GM10266 (cell line): Measurements from ENCODE around the gene FIBCD1.
"Not testable (repeated sequence)": the region's sequence is repeated elsewhere in the genome, so short reads cannot be mapped to it uniquely, and the experiment has no call there.

ENCODE experiments used
- DNase-seq: peaks from one replicate; pipeline ENCODE4 v3.0.0; 2012; ENCODE audit errors: extremely low spot score
- TF ChIP-seq, protein P1 (sequence below): IDR thresholded peaks from 2 replicates; pipeline ENCODE4 v1.5.1; 2012; ENCODE audit warnings: mild to moderate bottlenecking, low read depth; ENCODE audit not compliant: control insufficient read depth, insufficient read depth; ENCODE audit errors: missing control alignments

FIBCD1 gene

DNA sequence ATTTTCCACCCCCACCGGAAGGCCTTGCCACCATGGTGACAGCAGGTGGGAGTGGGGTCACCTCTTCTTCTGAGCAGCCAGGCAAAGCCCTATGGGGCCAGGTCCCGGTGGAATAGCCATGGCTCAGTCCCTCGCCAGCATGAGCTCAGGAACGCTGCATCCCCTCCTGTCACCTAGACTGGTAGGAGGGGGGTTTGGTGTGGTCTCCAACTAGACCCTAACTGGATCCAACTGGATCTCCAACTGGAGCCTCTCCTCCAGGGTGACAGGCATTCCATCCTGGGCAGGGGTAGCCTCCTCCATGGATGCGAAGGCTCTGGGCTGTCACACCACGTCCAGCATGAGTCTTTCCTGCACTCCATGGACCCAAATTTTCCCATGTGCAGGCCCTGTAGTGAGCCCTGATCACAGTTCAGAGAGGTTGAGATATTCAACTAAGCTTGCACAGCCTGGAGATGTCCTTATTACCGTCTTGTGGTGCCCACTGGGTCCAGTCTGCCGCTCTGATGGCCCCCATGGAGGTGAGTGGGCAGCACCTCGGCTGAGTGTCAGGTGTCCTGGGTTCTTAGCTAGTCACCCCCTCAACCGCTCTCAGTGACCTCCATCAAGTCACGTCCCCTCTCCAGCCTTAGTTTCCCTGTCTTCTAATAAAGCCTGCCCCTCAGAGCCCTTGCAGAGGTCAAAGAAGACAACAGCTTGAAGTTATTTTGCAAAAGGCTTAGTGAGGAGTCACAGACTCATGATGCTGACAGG, 18.6 kb upstream of the FIBCD1 start:
- TF ChIP-seq, protein P1, sequence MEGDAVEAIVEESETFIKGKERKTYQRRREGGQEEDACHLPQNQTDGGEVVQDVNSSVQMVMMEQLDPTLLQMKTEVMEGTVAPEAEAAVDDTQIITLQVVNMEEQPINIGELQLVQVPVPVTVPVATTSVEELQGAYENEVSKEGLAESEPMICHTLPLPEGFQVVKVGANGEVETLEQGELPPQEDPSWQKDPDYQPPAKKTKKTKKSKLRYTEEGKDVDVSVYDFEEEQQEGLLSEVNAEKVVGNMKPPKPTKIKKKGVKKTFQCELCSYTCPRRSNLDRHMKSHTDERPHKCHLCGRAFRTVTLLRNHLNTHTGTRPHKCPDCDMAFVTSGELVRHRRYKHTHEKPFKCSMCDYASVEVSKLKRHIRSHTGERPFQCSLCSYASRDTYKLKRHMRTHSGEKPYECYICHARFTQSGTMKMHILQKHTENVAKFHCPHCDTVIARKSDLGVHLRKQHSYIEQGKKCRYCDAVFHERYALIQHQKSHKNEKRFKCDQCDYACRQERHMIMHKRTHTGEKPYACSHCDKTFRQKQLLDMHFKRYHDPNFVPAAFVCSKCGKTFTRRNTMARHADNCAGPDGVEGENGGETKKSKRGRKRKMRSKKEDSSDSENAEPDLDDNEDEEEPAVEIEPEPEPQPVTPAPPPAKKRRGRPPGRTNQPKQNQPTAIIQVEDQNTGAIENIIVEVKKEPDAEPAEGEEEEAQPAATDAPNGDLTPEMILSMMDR: no peak

GRCh38 chr9:130956636-130957450, 17.8 kb upstream of the FIBCD1 start:
- no peak for DNase-seq
- TF ChIP-seq, protein P1: no peak

More for the DNA sequence above, 18.6 kb upstream of the FIBCD1 start:
- no peak for DNase-seq

GRCh38 chr9:130955947-130956621, 17.0 kb upstream of the FIBCD1 start:
- TF ChIP-seq, protein P1: no peak

DNA sequence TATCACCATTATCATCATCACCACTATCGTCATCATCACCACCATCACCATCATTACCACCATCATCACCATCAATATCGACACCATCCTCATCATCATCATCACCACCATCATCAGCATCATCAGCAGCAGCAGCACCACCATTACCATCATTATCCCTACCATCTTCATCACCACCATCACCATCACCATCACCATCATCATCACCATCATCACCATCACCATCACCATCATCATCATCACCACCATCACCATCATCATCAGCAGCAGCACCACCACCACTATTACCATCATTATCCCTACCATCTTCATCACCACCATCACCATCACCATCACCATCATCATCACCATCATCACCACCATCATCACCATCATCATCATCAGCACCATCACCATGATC, 15.9 kb upstream of the FIBCD1 start:
- not testable (repeated sequence) for DNase-seq

More at GRCh38 chr9:130955947-130956621, 17.0 kb upstream of the FIBCD1 start:
- no peak for DNase-seq

GRCh38 chr9:130954317-130954716, 15.3 kb upstream of the FIBCD1 start:
- no peak for DNase-seq
- TF ChIP-seq, protein P1: no peak

DNA sequence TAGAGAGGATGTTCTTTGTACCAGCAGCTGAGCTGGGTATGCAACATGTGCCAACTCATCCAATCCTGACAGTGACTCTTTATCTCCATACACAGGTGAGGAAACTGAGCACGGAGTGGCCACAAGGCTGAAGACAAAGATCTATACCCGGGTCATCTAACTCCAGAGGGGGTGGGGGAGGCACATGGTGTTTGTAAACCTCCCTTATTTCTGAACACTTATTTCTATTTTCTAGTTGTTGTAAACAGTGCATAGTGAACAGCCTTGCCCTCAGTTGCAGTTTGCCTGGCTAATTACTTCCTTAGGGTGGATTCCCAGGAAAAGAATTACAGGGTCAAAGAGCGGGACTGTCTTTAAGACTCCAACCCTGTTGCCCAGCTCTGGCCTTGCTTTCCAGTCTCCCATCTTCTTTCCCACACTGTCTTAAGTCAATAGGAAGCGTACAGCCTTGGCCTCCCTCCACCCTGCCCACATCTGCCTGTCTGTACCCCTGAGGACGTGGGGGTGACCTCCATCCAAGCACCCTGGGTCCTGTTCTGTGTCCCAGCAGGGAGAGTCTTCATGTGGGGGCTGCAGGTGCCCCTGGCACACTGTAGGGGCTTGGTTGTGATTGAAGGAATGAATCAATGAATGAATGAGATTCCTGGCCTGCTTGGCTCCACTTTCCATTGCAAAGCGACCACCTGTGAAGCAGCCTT, 13.2 kb upstream of the FIBCD1 start:
- no peak for DNase-seq
- TF ChIP-seq, protein P1: no peak

DNA sequence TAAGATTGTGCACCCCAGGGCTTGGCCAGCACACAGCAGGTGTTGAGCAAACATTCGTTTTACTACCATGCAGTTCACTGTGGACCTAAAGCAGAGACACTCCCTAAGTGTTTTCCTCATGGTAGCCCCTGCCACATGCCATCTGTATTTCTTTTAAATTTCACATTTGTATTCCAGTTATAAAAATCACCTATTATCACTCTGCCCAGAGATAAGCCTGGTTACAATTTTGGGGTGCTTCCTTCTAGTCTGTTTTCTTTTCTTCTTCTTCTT, 10.9 kb upstream of the FIBCD1 start:
- DNase-seq: no peak
- TF ChIP-seq, protein P1: no peak
